Measurements from ENCODE around the gene IL17RB. TPM values are rescaled to one million over a fixed set of nuclear protein-coding genes. Genes with fewer than 3 reads are reported as not detected.

IL17RB gene
- polyA plus RNA-seq, 1 experiment, result 0.36 TPM

GRCh38 chr3:53830944-53831343 lies 15.4 kb upstream of the IL17RB start:
- no peak for TF ChIP-seq CTCF (IDR thresholded peaks at IDR 0.05; ENCODE audit: insufficient read depth, low read depth, low read length)
- CTCF ChIA-PET, result no interaction called here
- H3K27me3 ChIP-seq (ENCODE audit: control insufficient read depth, insufficient read depth, low read length), result no peaks in the 10 kb centered on the region
- no peaks in the 10 kb centered on the region for H3K36me3 ChIP-seq (ENCODE audit: control insufficient read depth, insufficient read depth, low read length)
- no peak overlapping the region for H3K4me3 ChIP-seq (ENCODE audit: low read depth, low read length)
- POLR2A ChIA-PET, result no interaction called here
- no peak for DNase-seq (ENCODE audit: low read depth)

DNA sequence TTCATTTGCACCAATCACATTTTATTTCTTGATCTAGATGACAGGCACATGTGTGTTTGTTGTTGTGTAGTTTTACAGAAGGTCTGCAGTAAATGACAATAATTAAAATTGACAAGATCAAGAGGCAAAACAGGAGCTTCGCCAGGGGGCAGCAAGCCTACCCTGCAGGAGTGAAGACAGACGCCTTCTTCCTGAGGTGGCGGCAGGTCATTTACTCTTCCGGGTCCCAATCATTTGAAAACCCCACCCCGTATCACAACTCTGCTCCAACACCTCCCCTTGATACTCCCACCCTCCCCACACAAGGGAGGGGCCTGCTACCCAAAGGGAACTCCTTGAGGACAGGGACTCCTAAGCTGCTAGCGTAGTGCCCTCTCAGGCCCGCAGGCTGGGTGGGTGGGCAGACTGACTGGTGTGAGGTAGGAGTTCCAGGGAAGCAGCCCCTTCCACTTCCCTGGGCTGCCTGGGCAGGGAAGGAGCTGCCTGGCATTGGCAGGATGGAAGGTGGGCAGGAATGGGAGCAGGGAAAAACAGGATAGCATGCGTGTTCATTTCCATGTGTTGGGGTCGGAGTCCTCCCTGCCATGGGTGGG lies 13.2 kb upstream of the IL17RB start:
- CTCF ChIA-PET, result interaction anchor here (1.0 to 3.1 kb wide), 2 partner anchors 12 to 126 kb away, joined by 4 to 12 read pairs; no protein-coding TSS in a partner anchor
- POLR2A ChIA-PET, result no interaction called here
- Histone ChIP-seq H3K36me3 (ENCODE audit: control insufficient read depth, insufficient read depth, low read length) (no peaks in the 10 kb centered on the region), H3K27me3 (ENCODE audit: control insufficient read depth, insufficient read depth, low read length) (no peaks in the 10 kb centered on the region), H3K4me3 (ENCODE audit: low read depth, low read length) (no peak overlapping the region)
- no peak for TF ChIP-seq CTCF (IDR thresholded peaks at IDR 0.05; ENCODE audit: insufficient read depth, low read depth, low read length)
- no peak for DNase-seq (ENCODE audit: low read depth)

DNA sequence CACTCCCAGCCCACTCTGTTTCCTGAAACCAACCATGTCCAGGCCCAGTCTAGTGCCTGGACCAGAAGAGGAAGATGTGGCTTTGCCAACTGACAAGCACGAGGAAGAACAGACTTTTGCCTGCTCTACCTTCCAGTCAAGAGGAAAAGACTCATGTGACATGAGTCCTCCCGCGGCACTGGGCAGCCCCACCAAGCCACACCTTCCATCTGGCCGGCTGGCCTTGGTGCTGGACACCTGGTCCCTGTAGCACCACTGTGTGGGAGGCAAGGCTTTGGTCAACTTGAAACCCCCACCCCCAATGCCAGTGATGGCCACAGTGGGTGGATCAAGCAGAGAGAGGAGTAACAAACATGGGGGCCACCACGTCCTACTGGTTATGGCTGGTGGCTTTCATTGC lies 12.7 kb upstream of the IL17RB start:
- Histone ChIP-seq H3K4me3 (ENCODE audit: low read depth, low read length) (no peak overlapping the region), H3K27me3 (ENCODE audit: control insufficient read depth, insufficient read depth, low read length) (no peaks in the 10 kb centered on the region), H3K36me3 (ENCODE audit: control insufficient read depth, insufficient read depth, low read length) (no peaks in the 10 kb centered on the region)
- no peak for DNase-seq (ENCODE audit: low read depth)
- ChIA-PET CTCF (interaction anchor here (3.1 kb wide), 1 partner anchor 11 kb away, joined by 12 read pairs; no protein-coding TSS in a partner anchor), POLR2A (no interaction called here)
- no peak for TF ChIP-seq CTCF (IDR thresholded peaks at IDR 0.05; ENCODE audit: insufficient read depth, low read depth, low read length)

DNA sequence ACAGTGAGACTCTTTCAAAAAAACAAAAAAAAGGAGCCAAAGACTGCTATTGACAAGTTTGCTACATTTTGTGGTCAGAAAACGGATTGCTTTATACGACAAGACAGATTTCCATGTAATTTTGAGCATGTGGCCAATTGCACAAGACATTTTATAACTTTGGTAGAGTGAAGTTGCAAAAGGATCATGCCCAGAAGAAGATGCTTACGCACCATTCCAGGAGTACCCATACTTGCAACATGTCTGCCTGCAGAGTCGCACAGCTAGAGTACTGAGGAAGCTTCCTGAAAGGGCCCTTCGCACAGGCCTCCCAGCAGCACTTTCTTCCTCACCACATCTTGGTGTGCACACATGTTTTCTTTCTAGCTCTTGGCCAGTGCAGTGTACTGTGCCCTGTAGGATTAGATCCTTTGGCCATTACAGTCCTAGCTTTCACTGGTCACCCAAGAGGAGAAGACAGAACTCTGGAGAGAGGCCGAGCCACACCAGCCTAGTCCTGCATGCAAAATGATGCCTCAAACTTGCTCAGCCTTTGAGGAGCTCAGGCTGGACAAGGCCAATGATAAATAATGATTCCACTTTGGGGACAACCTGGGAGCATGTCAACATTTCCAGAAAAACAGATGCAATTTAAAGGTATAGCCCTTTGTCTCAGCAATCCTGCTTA lies 11.8 kb upstream of the IL17RB start:
- POLR2A ChIA-PET, result no interaction called here
- no peak for TF ChIP-seq CTCF (IDR thresholded peaks at IDR 0.05; ENCODE audit: insufficient read depth, low read depth, low read length)
- H3K36me3 ChIP-seq (ENCODE audit: control insufficient read depth, insufficient read depth, low read length), result no peaks in the 10 kb centered on the region
- H3K4me3 ChIP-seq (ENCODE audit: low read depth, low read length), result no peak overlapping the region
- H3K27me3 ChIP-seq (ENCODE audit: control insufficient read depth, insufficient read depth, low read length), result no peaks in the 10 kb centered on the region
- CTCF ChIA-PET, result interaction anchor here (3.1 kb wide), 1 partner anchor 10 kb away, joined by 12 read pairs; no protein-coding TSS in a partner anchor
- DNase-seq (ENCODE audit: low read depth), result no peak

GRCh38 chr3:53835257-53835656 lies 11.1 kb upstream of the IL17RB start:
- CTCF ChIA-PET, result interaction anchor here (3.1 kb wide), 1 partner anchor 10 kb away, joined by 12 read pairs; no protein-coding TSS in a partner anchor
- Histone ChIP-seq H3K27me3 (ENCODE audit: control insufficient read depth, insufficient read depth, low read length) (no peaks in the 10 kb centered on the region), H3K4me3 (ENCODE audit: low read depth, low read length) (no peak overlapping the region), H3K36me3 (ENCODE audit: control insufficient read depth, insufficient read depth, low read length) (no peaks in the 10 kb centered on the region)
- POLR2A ChIA-PET, result no interaction called here
- no peak for DNase-seq (ENCODE audit: low read depth)
- no peak for TF ChIP-seq CTCF (IDR thresholded peaks at IDR 0.05; ENCODE audit: insufficient read depth, low read depth, low read length)

Measured in BJ (cell line).